ENCODE measurements around the gene ADAM15.

ADAM15 gene

DNA sequence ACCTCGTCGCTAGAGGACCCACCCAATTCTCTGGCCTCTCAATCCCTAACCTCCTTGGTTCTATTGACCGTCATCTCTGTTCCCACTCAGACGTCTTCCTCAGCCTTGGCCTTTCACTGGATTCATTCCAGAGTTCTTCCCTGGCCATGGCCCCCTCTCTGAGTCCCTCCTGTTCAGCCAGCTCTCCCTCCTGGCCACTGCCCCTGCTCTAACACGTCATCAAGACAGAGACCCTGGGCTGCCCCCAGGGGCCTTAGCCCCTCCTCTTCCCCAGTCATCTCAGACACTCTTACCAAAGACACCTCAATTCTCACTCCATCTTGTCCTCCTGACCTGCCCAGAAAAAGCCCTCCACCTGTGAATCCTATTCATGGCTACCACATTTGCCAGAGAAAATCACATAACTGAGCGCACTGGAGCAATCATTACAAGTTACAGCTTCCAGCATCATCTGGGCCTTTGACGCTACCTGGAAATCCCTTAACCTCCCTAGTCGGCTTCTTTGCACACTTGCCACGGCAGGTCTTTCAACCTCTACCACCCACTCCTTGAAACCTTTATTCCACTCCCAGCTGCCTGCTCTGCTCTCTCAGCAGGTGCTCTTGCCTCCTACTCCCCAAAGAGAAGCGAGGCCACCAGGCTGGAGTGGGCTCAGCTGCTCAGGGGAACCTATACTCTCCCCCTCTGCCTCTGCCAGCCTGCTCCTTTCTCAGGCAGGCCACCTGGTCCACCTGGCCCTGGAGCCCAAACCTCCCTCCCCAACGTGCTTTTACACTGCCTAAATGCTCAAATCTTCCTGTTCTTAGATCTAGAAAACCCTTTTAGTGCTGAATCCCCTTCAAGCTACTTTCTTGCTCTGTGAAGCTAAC, 31.5 kb upstream of the ADAM15 start:
- DNase-seq (ENCODE audit: extremely low read depth, low read depth): no peak
- no peak for TF ChIP-seq CTCF (IDR thresholded peaks at IDR 0.05; ENCODE audit: low read depth, low read length)

- no peak for TF ChIP-seq CTCF (IDR thresholded peaks at IDR 0.05; ENCODE audit: low read depth, low read length)
- DNase-seq (ENCODE audit: extremely low read depth, low read depth): no peak
Measured at GRCh38 chr1:155022136-155022926, 28.8 kb upstream of the ADAM15 start.

DNA sequence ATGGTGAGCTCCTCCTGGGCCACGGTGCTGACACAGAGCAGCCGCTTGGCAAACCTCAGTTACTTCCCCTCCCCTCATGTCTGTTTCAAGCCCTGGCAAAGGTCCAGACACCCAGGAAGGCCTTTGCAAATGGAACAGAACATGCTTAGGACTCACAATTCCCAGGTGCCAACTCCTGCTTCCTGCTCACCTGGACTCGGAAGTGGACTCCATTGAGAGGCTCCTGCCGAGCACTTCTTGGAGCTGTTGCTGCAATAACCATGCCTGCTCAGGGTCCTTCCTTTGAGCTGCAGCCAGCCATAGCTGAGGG, 28.2 kb upstream of the ADAM15 start:
- TF ChIP-seq CTCF (IDR thresholded peaks at IDR 0.05; ENCODE audit: low read depth, low read length): no peak
- DNase-seq (ENCODE audit: extremely low read depth, low read depth): no peak

DNA sequence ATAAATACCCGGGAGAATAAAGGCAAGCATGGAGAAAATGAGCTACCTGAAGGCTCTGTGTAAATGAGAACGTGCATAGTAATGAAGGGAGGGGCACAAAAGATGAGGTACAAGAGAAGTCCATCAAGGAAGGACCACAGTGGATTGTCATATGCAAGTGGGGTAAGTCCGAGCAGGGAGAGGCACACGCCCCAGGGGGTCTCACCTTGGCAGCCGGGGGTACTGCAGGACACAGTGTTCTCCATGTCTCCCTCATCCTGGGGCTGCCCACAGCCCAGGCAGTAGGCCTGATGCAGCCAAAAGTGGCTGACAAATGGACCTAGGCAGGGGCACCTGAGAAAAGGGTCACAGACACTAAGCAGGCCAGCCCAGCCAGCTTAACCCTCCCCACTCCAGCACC, 27.5 kb upstream of the ADAM15 start:
- TF ChIP-seq CTCF (IDR thresholded peaks at IDR 0.05; ENCODE audit: low read depth, low read length): no peak
- DNase-seq (ENCODE audit: extremely low read depth, low read depth): no peak

DNA sequence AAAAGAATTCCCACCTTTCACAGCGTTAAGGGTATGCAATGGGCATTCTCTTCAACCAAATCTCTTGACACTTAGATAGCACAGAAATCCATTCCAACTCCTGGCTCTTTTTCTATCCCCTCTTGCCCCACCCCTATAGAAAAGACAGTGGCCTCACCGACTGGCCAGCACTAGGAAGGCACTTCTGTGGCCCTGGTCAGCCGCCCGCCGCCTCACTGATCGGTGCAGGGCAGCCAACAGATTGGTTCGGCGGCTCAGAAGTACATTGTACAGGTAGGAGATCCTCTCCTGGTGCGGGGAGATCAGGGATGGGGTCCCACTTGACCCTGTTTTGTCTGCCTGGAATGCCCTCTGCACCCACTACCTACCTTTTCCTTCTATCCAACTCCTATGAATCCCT, 26.8 kb upstream of the ADAM15 start:
- no peak for TF ChIP-seq CTCF (IDR thresholded peaks at IDR 0.05; ENCODE audit: low read depth, low read length)
- no peak for DNase-seq (ENCODE audit: extremely low read depth, low read depth)

DNA sequence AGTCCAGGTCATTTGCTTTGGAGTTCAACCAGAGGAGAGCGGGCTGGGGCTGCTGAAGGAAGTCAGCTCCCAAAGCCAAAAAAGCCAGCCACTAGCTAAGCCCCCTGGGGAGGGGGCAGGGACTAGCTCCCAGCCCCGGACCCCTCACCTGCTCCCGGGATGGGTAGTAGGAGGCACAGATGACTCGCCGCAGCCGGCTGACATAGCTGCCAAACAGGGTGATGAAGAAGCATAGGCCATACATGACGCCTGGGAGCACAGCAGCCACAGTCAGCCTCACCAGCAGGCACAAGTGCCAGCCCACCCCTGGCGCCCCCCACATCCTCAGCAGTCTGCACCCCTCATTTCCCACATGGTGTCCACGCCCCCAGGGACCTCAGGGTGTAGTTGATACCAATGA, 25.0 kb upstream of the ADAM15 start:
- DNase-seq (ENCODE audit: extremely low read depth, low read depth): no peak
- no peak for TF ChIP-seq CTCF (IDR thresholded peaks at IDR 0.05; ENCODE audit: low read depth, low read length)

GRCh38 chr1:155026588-155026987, 24.5 kb upstream of the ADAM15 start:
- TF ChIP-seq CTCF (IDR thresholded peaks at IDR 0.05; ENCODE audit: low read depth, low read length): no peak
- DNase-seq (ENCODE audit: extremely low read depth, low read depth): no peak
